Trophoblast cell (in vitro differentiated cells and primary cell): ENCODE measurements around the gene HOXA6.

ENCODE experiments used
- DNase-seq, 2 donors: peaks; one replicate each; pipeline ENCODE4 v3.0.0-alpha.2; 2016
- H2AFZ ChIP-seq: 2 replicates; pipeline ENCODE4 v1.6.1; 2013; ENCODE audit warnings: low read length, moderate library complexity, mild to moderate bottlenecking; ENCODE audit not compliant: insufficient read depth, poor library complexity
- H2AK5ac ChIP-seq: 2 replicates; pipeline ENCODE4 v1.6.1; 2013; ENCODE audit warnings: mild to moderate bottlenecking, low read length
- H2BK120ac ChIP-seq: 2 replicates; pipeline ENCODE4 v1.6.1; 2013; ENCODE audit warnings: low read length, mild to moderate bottlenecking, moderate library complexity; ENCODE audit not compliant: insufficient read depth, poor library complexity
- H2BK12ac ChIP-seq: 2 replicates; pipeline ENCODE4 v1.6.1; 2013; ENCODE audit warnings: mild to moderate bottlenecking, low read length, moderate library complexity
- H2BK5ac ChIP-seq: 2 replicates; pipeline ENCODE4 v1.6.1; 2013; ENCODE audit warnings: low read length, low read depth, moderate library complexity, mild to moderate bottlenecking; ENCODE audit not compliant: poor library complexity
- H3K14ac ChIP-seq: 2 replicates; pipeline ENCODE4 v1.6.1; 2013; ENCODE audit warnings: mild to moderate bottlenecking, low read length
- H3K18ac ChIP-seq: 2 replicates; pipeline ENCODE4 v1.6.1; 2013; ENCODE audit warnings: mild to moderate bottlenecking, low read length
- H3K23ac ChIP-seq: 2 replicates; pipeline ENCODE4 v1.6.1; 2013; ENCODE audit warnings: low read length
- H3K27ac ChIP-seq: 2 replicates; pipeline ENCODE4 v1.5.1; 2013; ENCODE audit warnings: low read depth, mild to moderate bottlenecking, inconsistent platforms, low read length, moderate library complexity
- H3K27me3 ChIP-seq: 2 replicates; pipeline ENCODE4 v1.6.1; 2013; ENCODE audit warnings: inconsistent platforms, mild to moderate bottlenecking, low read length, moderate library complexity; ENCODE audit not compliant: insufficient read depth
- H3K36me3 ChIP-seq, 2 experiments: 1 replicate in 1 of 2; 2 replicates in 1 of 2; pipeline ENCODE4 v1.6.1; 2013; ENCODE audit warnings: low read length in 2 of 2, mild to moderate bottlenecking in 2 of 2, moderate library complexity in 1 of 2; ENCODE audit not compliant: insufficient read depth in 2 of 2, control insufficient read depth in 1 of 2
- H3K4ac ChIP-seq: 2 replicates; pipeline ENCODE4 v1.6.1; 2013; ENCODE audit warnings: low read depth, mild to moderate bottlenecking, low read length, moderate library complexity
- H3K4me1 ChIP-seq, 2 experiments: 1 replicate in 1 of 2; 2 replicates in 1 of 2; pipeline ENCODE4 v1.6.1; 2013; ENCODE audit warnings: low read length in 2 of 2, mild to moderate bottlenecking in 2 of 2, moderate library complexity in 1 of 2; ENCODE audit not compliant: insufficient read depth in 2 of 2, control insufficient read depth in 1 of 2
- H3K4me2 ChIP-seq: 2 replicates; pipeline ENCODE4 v1.6.1; 2013; ENCODE audit warnings: inconsistent platforms, mild to moderate bottlenecking, low read length, moderate library complexity
- H3K4me3 ChIP-seq: 2 replicates; pipeline ENCODE4 v1.5.1; 2013; ENCODE audit warnings: mild to moderate bottlenecking, low read depth, low read length, inconsistent platforms
- H3K79me1 ChIP-seq: one replicate; pipeline ENCODE4 v1.6.1; 2013; ENCODE audit warnings: low read length
- H3K79me2 ChIP-seq: 2 replicates; pipeline ENCODE4 v1.6.1; 2013; ENCODE audit warnings: low read length, mild to moderate bottlenecking; ENCODE audit not compliant: control insufficient read depth, insufficient read depth, poor library complexity
- H3K9ac ChIP-seq: 2 replicates; pipeline ENCODE4 v1.6.1; 2013; ENCODE audit warnings: mild to moderate bottlenecking, low read length
- H3K9me3 ChIP-seq: 2 replicates; pipeline ENCODE4 v1.6.1; 2013; ENCODE audit warnings: low read depth, mild to moderate bottlenecking, control low read depth, inconsistent platforms, low read length; ENCODE audit not compliant: insufficient read depth
- H4K12ac ChIP-seq: 2 replicates; pipeline ENCODE4 v1.6.1; 2013; ENCODE audit warnings: low read depth, mild to moderate bottlenecking, low read length, moderate library complexity
- H4K8ac ChIP-seq: 2 replicates; pipeline ENCODE4 v1.6.1; 2013; ENCODE audit warnings: low read depth, mild to moderate bottlenecking, low read length, moderate library complexity
- H4K91ac ChIP-seq: one replicate; pipeline ENCODE4 v1.6.1; 2013; ENCODE audit warnings: low read depth, mild to moderate bottlenecking, low read length, moderate library complexity
- WGBS: extraction: QIAGEN DNeasy Blood & Tissue Kit; methylation state at CpG from one replicate; pipeline ENCODE4 v1.1.7; 2013; ENCODE audit warnings: missing lambda C conversion rate; ENCODE audit not compliant: insufficient read length, insufficient coverage; ENCODE audit errors: extremely low coverage; 5-methylcytosine and 5-hydroxymethylcytosine counted together

The HOXA6 gene

GRCh38 chr7:27112361-27112760 is 35.2 kb downstream of the HOXA6 start:
- Histone ChIP-seq H4K12ac (no peak overlapping the region), H3K79me1 (no peaks in the 10 kb centered on the region), H3K23ac (no peak overlapping the region), H4K8ac (no peak overlapping the region), H3K4me3 (no peak overlapping the region), H3K36me3 (no peaks in the 10 kb centered on the region), H3K9me3 (peaks cover 13% of the 10 kb centered on the region), H3K9ac (no peak overlapping the region), H2BK5ac (no peak overlapping the region), H3K14ac (no peak overlapping the region), H3K4me2 (no peak overlapping the region), H3K4me1 (peaks cover 2 to 7% of the 10 kb centered on the region in 2 experiments), H3K27me3 (peaks cover 83% of the 10 kb centered on the region), H2AFZ (no peak overlapping the region), H3K79me2 (no peaks in the 10 kb centered on the region), H2BK12ac (no peak overlapping the region), H4K91ac (no peak overlapping the region), H3K18ac (no peak overlapping the region), H2AK5ac (no peak overlapping the region), H3K27ac (no peak overlapping the region), H2BK120ac (no peak overlapping the region), H3K4ac (no peak overlapping the region)
- no CpG with 5 or more reads among the region's 4 CpGs for WGBS
- DNase-seq = no peak

- peaks cover 13% of the 10 kb centered on the region for H3K9me3 ChIP-seq
- no peak overlapping the region for H2BK12ac ChIP-seq
- no peak for DNase-seq
- no peak overlapping the region for H3K23ac ChIP-seq
- no peak overlapping the region for H4K12ac ChIP-seq
- H2BK120ac ChIP-seq = no peak overlapping the region
- H3K79me2 ChIP-seq = no peaks in the 10 kb centered on the region
- H3K18ac ChIP-seq = no peak overlapping the region
- H3K4me1 ChIP-seq = peaks cover 2 to 7% of the 10 kb centered on the region in 2 experiments
- H2AFZ ChIP-seq = no peak overlapping the region
- H3K36me3 ChIP-seq = no peaks in the 10 kb centered on the region
- H3K4me3 ChIP-seq = no peak overlapping the region
- no peak overlapping the region for H3K14ac ChIP-seq
- no peak overlapping the region for H3K4me2 ChIP-seq
- H3K79me1 ChIP-seq = no peaks in the 10 kb centered on the region
- H2AK5ac ChIP-seq = no peak overlapping the region
- H3K9ac ChIP-seq = no peak overlapping the region
- H2BK5ac ChIP-seq = no peak overlapping the region
- H4K91ac ChIP-seq = no peak overlapping the region
- H4K8ac ChIP-seq = no peak overlapping the region
- no CpG with 5 or more reads among the region's 4 CpGs for WGBS
- peaks cover 77% of the 10 kb centered on the region for H3K27me3 ChIP-seq
- H3K4ac ChIP-seq = no peak overlapping the region
- no peak overlapping the region for H3K27ac ChIP-seq
Observed at GRCh38 chr7:27111751-27112277, 35.8 kb downstream of the HOXA6 start.

GRCh38 chr7:27111042-27111750 is 36.4 kb downstream of the HOXA6 start:
- no peak overlapping the region for H3K23ac ChIP-seq
- no peaks in the 10 kb centered on the region for H3K36me3 ChIP-seq
- H3K4ac ChIP-seq = no peak overlapping the region
- no peak overlapping the region for H4K91ac ChIP-seq
- no peak overlapping the region for H3K18ac ChIP-seq
- H3K27me3 ChIP-seq = peaks cover 80% of the 10 kb centered on the region
- no peak overlapping the region for H3K27ac ChIP-seq
- no peak overlapping the region for H2BK120ac ChIP-seq
- H3K9me3 ChIP-seq = peaks cover 13% of the 10 kb centered on the region
- H3K9ac ChIP-seq = no peak overlapping the region
- H3K4me3 ChIP-seq = no peak overlapping the region
- H2AFZ ChIP-seq = no peak overlapping the region
- H3K14ac ChIP-seq = no peak overlapping the region
- H4K12ac ChIP-seq = no peak overlapping the region
- H3K4me1 ChIP-seq = peaks cover 5 to 7% of the 10 kb centered on the region in 2 experiments
- no peak overlapping the region for H2AK5ac ChIP-seq
- H3K79me2 ChIP-seq = no peaks in the 10 kb centered on the region
- H3K4me2 ChIP-seq = no peak overlapping the region
- H3K79me1 ChIP-seq = no peaks in the 10 kb centered on the region
- WGBS = no CpG with 5 or more reads among the region's 6 CpGs
- no peak overlapping the region for H4K8ac ChIP-seq
- H2BK5ac ChIP-seq = no peak overlapping the region
- DNase-seq = no peak
- H2BK12ac ChIP-seq = no peak overlapping the region

DNA sequence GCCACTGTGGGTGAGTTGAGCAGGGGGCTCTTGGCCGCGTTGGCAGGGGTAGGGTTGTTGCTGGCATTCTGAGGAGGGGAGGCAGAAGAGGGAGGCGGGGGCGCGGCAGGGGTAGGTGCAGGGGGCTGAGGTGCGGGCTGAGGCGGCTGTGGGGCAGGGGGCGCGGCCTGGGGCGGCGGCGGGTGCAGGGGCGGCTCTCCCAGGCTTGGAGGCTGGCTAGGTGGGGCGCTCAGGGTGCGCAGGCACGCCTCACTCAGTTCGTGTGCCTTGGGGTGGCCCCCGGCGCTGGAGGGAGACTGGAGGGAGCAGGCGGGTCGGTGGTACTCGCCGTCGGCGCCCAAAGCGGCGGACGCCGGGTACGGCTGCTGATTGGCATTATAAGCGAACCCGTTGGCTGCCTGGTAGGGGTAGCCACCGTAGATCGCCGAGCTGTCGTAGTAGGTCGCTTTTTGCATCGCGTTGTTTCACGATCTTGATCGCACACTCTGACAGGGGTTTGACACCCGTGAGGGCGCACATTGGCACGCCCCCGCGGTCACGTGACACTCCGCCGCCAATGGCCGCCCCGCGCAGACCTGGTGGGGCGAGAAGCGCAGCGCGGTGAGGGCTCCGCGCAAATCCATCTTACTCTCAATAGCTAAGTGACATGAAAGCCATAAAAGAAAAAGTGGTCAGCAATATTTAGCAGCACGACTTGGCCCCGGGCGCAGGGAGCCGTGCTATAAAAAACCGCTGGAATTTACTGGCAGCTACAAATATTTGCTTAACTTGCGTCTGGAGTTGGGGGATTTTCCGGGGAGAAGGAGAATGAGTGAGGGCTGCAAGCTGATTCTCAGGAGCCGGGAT is 37.2 kb downstream of the HOXA6 start:
- H2BK120ac ChIP-seq = no peak overlapping the region
- no peak overlapping the region for H2BK5ac ChIP-seq
- H3K79me1 ChIP-seq = no peaks in the 10 kb centered on the region
- no peak overlapping the region for H3K23ac ChIP-seq
- peak overlapping the region; percentile 44 for H3K4me2 ChIP-seq
- H3K27ac ChIP-seq = no peak overlapping the region
- no peak overlapping the region for H4K12ac ChIP-seq
- no peak for DNase-seq
- H2BK12ac ChIP-seq = no peak overlapping the region
- peak overlapping the region; percentile 21 for H3K4me3 ChIP-seq
- H3K27me3 ChIP-seq = peaks cover 80% of the 10 kb centered on the region
- H3K14ac ChIP-seq = no peak overlapping the region
- no peaks in the 10 kb centered on the region for H3K36me3 ChIP-seq
- no peak overlapping the region for H4K8ac ChIP-seq
- no peak overlapping the region for H3K18ac ChIP-seq
- H3K9ac ChIP-seq = no peak overlapping the region
- no peaks in the 10 kb centered on the region for H3K79me2 ChIP-seq
- H2AK5ac ChIP-seq = no peak overlapping the region
- no peak overlapping the region for H2AFZ ChIP-seq
- no peak overlapping the region for H3K4ac ChIP-seq
- H3K4me1 ChIP-seq = peaks cover 5 to 7% of the 10 kb centered on the region in 2 experiments
- no CpG with 5 or more reads among the region's 66 CpGs for WGBS
- H3K9me3 ChIP-seq = peaks cover 13% of the 10 kb centered on the region
- no peak overlapping the region for H4K91ac ChIP-seq
